Kidney (tissue), 14 donors: Measurements from ENCODE around the gene HOXC5. TPM values are rescaled to one million over a fixed set of nuclear protein-coding genes. Genes with fewer than 3 reads are reported as not detected.
A peak's percentile ranks its signal among the peaks of the same experiment; 100 is the strongest.

ENCODE experiments used
- DNase-seq, 5 donors: peaks; one replicate each; pipeline ENCODE4 v3.0.0-alpha.2; 2013 to 2020
- FAIRE-seq: peaks from 2 replicates; lab custom pipeline; 2012; peaks lifted over from hg19 to GRCh38; lab: Jason Lieb, UNC
- H3K27ac ChIP-seq, 2 donors: one replicate each; pipeline ENCODE4 v1.7.0; 2013; ENCODE audit warnings: low read depth in 2 of 2, low read length in 2 of 2, inconsistent platforms in 1 of 2
- H3K27me3 ChIP-seq: one replicate; pipeline ENCODE4 v1.7.1; 2013; ENCODE audit warnings: low read length, inconsistent platforms; ENCODE audit not compliant: control insufficient read depth, insufficient read depth
- H3K36me3 ChIP-seq, 3 donors: one replicate each; pipeline versions ENCODE4 v1.7.0 to v1.7.1; 2013; ENCODE audit warnings: low read length in 3 of 3, control low read depth in 1 of 3, inconsistent platforms in 1 of 3; ENCODE audit not compliant: insufficient read depth in 3 of 3, control insufficient read depth in 2 of 3
- H3K4me1 ChIP-seq, 3 donors: one replicate each; pipeline versions ENCODE4 v1.7.0 to v1.7.1; 2013; ENCODE audit warnings: low read length in 3 of 3, inconsistent platforms in 1 of 3, low read depth in 1 of 3; ENCODE audit not compliant: control insufficient read depth in 2 of 3, insufficient read depth in 2 of 3
- H3K4me3 ChIP-seq, 3 donors: one replicate each; pipeline versions ENCODE4 v1.7.0 to v1.8.1; 2013; ENCODE audit warnings: low read length in 3 of 3, control low read depth in 1 of 3, inconsistent platforms in 1 of 3
- H3K9ac ChIP-seq, 3 donors: one replicate each; pipeline versions ENCODE4 v1.7.0 to v1.7.1; 2013; ENCODE audit warnings: low read length in 3 of 3, control low read depth in 1 of 3, inconsistent platforms in 1 of 3
- H3K9me3 ChIP-seq, 3 donors: one replicate each; pipeline versions ENCODE4 v1.7.0 to v1.7.1; 2013; ENCODE audit warnings: low read length in 3 of 3, control low read depth in 1 of 3, inconsistent platforms in 1 of 3; ENCODE audit not compliant: control insufficient read depth in 2 of 3, insufficient read depth in 1 of 3
- CTCF ChIP-seq: IDR thresholded peaks from 3 replicates; pipeline ENCODE4 v1.5.1; 2012; ENCODE audit warnings: mild to moderate bottlenecking, moderate library complexity, borderline replicate concordance; ENCODE audit not compliant: insufficient read depth; ENCODE audit errors: extremely low read depth
- intact Hi-C: fragments of 100-400 bp; cut with DNase I; formaldehyde crosslinking; loops from one replicate; pipeline ENCODE4 v1.11.1; 2022
- polyA plus RNA-seq: library from polyadenylated mRNA; stranded (reverse); fragments of 350-450 nt; fragmentation: Illumina TruSeq; extraction: RNeasy Lipid Tissue Mini Kit (QIAGEN cat#74804); gene quantifications from one replicate; pipeline ENCODE4 v1.2.3, GENCODE V29; 2014; ENCODE audit warnings: low read depth, low replicate concordance; ENCODE audit not compliant: insufficient read depth
- total RNA-seq: library from RNA; stranded (reverse); fragmentation: NEBNext Ultra II Directional; extraction: Animal tissue kit (Norgen Biotek cat#: 25700); gene quantifications from one replicate; pipeline ENCODE4 v1.2.1, GENCODE V29; 2021
- donor health status: control.
- donor health status: control.
- donor health status: control.
- donor health status: control.
- donor health status: control.
- donor health status: DM: yes; HTN: yes; CAD: no.
- donor health status: Normal renal cell carcinoma (clear cell type).

Gene HOXC5
- total and polyA plus RNA-seq, 2 donors from 2014 or later, result 0.24 to 4.8 TPM

- H3K9ac ChIP-seq, result peak overlapping the region in 1 of 3 donors; percentile 5
- H3K4me3 ChIP-seq, result no peak overlapping the region
- intact Hi-C loops, result loop anchor here (5.0 kb wide), 1 partner anchor 199 kb away; no protein-coding TSS in a partner anchor
- no peak for FAIRE-seq
- peak overlapping the region in 1 of 2 donors; percentile 61 for H3K27ac ChIP-seq
- H3K9me3 ChIP-seq, result no peaks in the 10 kb centered on the region
- H3K4me1 ChIP-seq, result peaks cover 6 to 25% (median 11%) of the 10 kb centered on the region in 3 donors
- no peak for TF ChIP-seq CTCF
- DNase-seq, result peak in 1 of 5 donors; percentile 66
- no peaks in the 10 kb centered on the region for H3K36me3 ChIP-seq
- peaks cover 4% of the 10 kb centered on the region for H3K27me3 ChIP-seq
These were observed 29.2 kb upstream of the HOXC5 start for GRCh38 chr12:54003625-54004024.

GRCh38 chr12:54004063-54004840, 28.6 kb upstream of the HOXC5 start:
- H3K36me3 ChIP-seq, result no peaks in the 10 kb centered on the region
- H3K4me3 ChIP-seq, result peak overlapping the region in 1 of 3 donors; percentile 39
- peaks cover 4% of the 10 kb centered on the region for H3K27me3 ChIP-seq
- peaks cover 6 to 25% (median 11%) of the 10 kb centered on the region in 3 donors for H3K4me1 ChIP-seq
- intact Hi-C loops, result loop anchor here (5.0 kb wide), 1 partner anchor 198 kb away; no protein-coding TSS in a partner anchor
- no peak for FAIRE-seq
- DNase-seq, result peak in 1 of 5 donors; percentile 62
- H3K9ac ChIP-seq, result peak overlapping the region in 1 of 3 donors; percentile 51
- no peak for TF ChIP-seq CTCF
- peak overlapping the region; percentile 49 to 71 for H3K27ac ChIP-seq
- H3K9me3 ChIP-seq, result no peaks in the 10 kb centered on the region

GRCh38 chr12:54004841-54005530, 27.9 kb upstream of the HOXC5 start:
- peak overlapping the region in 2 of 3 donors; percentile 11 to 39 for H3K4me3 ChIP-seq
- intact Hi-C loops, result loop anchor here (5.0 kb wide), 1 partner anchor 197 kb away; no protein-coding TSS in a partner anchor
- H3K9ac ChIP-seq, result peak overlapping the region in 1 of 3 donors; percentile 61
- no peak for TF ChIP-seq CTCF
- peak in 4 of 5 donors; percentile 68 to 92 (median 85) for DNase-seq
- H3K9me3 ChIP-seq, result no peaks in the 10 kb centered on the region
- no peaks in the 10 kb centered on the region for H3K36me3 ChIP-seq
- FAIRE-seq, result no peak
- H3K27me3 ChIP-seq, result peaks cover 4% of the 10 kb centered on the region
- H3K4me1 ChIP-seq, result peaks cover 6 to 28% (median 14%) of the 10 kb centered on the region in 3 donors
- peak overlapping the region; percentile 49 to 71 for H3K27ac ChIP-seq
